CD4-positive, alpha-beta T cell treated with Interleukin-17A for 1 hour (primary cell): Measurements from ENCODE around the gene CD53.
"Not testable (repeated sequence)": the region's sequence is repeated elsewhere in the genome, so short reads cannot be mapped to it uniquely, and the experiment has no call there.

Source experiments
- DNase-seq: peaks from one replicate; pipeline ENCODE4 v3.0.0-alpha.2; 2020

The CD53 gene

GRCh38 chr1:110916669-110917306 is 43.8 kb downstream of the CD53 start:
- DNase-seq = peak; percentile 35

- DNase-seq = no peak
Measured at GRCh38 chr1:110918016-110918415, 45.1 kb downstream of the CD53 start.

GRCh38 chr1:110921953-110922352 is 49.0 kb downstream of the CD53 start:
- DNase-seq = no peak

GRCh38 chr1:110927484-110928075 is 54.6 kb downstream of the CD53 start:
- DNase-seq = no peak

GRCh38 chr1:110928191-110928590 is 55.2 kb downstream of the CD53 start:
- DNase-seq = no peak

GRCh38 chr1:110928904-110929303 is 56.0 kb downstream of the CD53 start:
- no peak for DNase-seq

- not testable (repeated sequence) for DNase-seq
Measured at GRCh38 chr1:110931097-110931496, 58.1 kb downstream of the CD53 start.

- no peak for DNase-seq
Measured at GRCh38 chr1:110936567-110936966, 63.6 kb downstream of the CD53 start.

GRCh38 chr1:110944806-110945205 is 71.9 kb downstream of the CD53 start:
- no peak for DNase-seq

- DNase-seq = no peak
Measured at GRCh38 chr1:110945626-110946025, 72.7 kb downstream of the CD53 start.

GRCh38 chr1:110948038-110948810 is 75.3 kb downstream of the CD53 start:
- no peak for DNase-seq
